Measurements from ENCODE around the gene AKT1S1.

DNA sequence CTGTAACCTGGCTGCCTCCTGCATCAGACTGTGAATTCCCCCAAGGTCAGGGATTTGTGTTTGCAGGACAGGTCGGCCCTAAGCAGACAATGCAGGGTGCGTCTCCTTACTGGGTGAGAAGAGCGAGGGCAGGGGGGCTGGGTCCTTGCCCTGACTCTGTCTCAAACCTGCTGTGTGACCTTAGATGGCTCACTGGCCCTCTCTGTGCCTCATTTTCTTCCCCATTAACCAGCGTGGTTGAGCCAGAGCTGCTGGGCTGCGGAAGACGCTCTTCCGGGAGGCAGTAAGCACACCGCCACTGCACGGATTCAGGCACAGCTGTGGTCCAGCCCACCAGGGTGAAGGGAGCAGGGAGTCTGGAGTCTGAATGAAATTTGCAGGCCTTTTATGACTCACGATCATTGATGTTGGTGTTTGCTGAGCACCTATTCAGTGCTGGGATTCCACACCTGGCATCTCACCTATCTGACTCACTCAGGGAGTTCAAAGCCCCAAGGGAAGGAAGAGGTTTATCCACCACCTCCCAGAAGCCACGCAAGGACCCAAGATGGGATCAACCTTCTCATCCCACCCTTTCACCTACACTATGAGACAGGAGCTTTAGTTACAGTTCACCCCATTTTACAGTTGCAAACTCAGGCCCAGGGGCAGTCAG is 2.5 kb downstream of the AKT1S1 start:
- TF ChIP-seq, protein P1, sequence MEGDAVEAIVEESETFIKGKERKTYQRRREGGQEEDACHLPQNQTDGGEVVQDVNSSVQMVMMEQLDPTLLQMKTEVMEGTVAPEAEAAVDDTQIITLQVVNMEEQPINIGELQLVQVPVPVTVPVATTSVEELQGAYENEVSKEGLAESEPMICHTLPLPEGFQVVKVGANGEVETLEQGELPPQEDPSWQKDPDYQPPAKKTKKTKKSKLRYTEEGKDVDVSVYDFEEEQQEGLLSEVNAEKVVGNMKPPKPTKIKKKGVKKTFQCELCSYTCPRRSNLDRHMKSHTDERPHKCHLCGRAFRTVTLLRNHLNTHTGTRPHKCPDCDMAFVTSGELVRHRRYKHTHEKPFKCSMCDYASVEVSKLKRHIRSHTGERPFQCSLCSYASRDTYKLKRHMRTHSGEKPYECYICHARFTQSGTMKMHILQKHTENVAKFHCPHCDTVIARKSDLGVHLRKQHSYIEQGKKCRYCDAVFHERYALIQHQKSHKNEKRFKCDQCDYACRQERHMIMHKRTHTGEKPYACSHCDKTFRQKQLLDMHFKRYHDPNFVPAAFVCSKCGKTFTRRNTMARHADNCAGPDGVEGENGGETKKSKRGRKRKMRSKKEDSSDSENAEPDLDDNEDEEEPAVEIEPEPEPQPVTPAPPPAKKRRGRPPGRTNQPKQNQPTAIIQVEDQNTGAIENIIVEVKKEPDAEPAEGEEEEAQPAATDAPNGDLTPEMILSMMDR (IDR thresholded peaks at IDR 0.05) = no peak
- no peak for TF ChIP-seq EZH2phosphoT487 (IDR thresholded peaks at IDR 0.05)
- TF ChIP-seq EZH2 (IDR thresholded peaks at IDR 0.05) = no peak

All from neural progenitor cell (in vitro differentiated cells).